HL-60 (cell line): Measurements from ENCODE around the gene SERPINB2.

Experiments
- POLR2AphosphoS5 ChIP-seq: IDR thresholded peaks from 2 replicates; pipeline ENCODE4 v1.6.1; 2012; ENCODE audit warnings: low read depth
- TF ChIP-seq, protein P1 (sequence below): IDR thresholded peaks from one replicate; pipeline ENCODE4 v1.5.1; 2011; ENCODE audit warnings: low read length, control low read depth, inconsistent platforms; ENCODE audit not compliant: insufficient read depth
- TF ChIP-seq, protein P2 (sequence below): IDR thresholded peaks from 2 replicates; pipeline ENCODE4 v1.6.1; 2012; ENCODE audit warnings: low read depth; ENCODE audit not compliant: insufficient replicate concordance

DNA sequence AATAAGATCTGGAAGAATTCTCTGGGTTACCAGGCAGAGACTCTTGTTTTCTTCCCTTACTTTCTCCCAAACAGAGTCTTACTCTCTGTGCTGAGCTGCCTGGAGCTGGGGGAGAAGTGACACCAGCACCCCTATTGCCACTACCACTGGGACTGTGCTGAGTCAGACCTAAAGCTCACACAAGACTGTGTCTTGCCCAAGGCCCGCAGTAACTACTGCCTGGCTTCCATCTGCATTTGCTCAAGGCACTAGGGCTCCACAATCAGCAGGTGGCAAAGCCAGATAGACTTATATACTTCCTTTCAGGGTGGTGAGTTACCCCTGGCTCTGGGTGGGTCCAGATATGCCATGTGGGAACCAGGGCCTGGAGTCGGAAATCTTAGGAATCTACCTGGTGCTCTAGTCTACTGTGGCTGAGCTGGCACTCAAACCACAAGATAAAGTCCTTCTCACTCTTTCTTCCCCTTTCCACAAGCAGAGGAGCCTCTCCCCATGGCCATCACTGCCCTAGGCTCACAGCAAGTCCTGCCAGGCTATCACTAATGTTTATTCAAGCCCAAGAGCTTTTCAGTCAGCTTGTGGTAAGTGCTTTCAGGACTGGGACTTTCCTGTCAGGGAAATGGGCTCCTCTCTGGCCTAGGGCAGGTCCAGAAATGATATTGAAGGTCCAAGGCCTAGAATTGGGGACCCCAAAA is 27.6 kb upstream of the SERPINB2 start:
- TF ChIP-seq, protein P1, sequence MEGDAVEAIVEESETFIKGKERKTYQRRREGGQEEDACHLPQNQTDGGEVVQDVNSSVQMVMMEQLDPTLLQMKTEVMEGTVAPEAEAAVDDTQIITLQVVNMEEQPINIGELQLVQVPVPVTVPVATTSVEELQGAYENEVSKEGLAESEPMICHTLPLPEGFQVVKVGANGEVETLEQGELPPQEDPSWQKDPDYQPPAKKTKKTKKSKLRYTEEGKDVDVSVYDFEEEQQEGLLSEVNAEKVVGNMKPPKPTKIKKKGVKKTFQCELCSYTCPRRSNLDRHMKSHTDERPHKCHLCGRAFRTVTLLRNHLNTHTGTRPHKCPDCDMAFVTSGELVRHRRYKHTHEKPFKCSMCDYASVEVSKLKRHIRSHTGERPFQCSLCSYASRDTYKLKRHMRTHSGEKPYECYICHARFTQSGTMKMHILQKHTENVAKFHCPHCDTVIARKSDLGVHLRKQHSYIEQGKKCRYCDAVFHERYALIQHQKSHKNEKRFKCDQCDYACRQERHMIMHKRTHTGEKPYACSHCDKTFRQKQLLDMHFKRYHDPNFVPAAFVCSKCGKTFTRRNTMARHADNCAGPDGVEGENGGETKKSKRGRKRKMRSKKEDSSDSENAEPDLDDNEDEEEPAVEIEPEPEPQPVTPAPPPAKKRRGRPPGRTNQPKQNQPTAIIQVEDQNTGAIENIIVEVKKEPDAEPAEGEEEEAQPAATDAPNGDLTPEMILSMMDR: no peak
- TF ChIP-seq, protein P2, sequence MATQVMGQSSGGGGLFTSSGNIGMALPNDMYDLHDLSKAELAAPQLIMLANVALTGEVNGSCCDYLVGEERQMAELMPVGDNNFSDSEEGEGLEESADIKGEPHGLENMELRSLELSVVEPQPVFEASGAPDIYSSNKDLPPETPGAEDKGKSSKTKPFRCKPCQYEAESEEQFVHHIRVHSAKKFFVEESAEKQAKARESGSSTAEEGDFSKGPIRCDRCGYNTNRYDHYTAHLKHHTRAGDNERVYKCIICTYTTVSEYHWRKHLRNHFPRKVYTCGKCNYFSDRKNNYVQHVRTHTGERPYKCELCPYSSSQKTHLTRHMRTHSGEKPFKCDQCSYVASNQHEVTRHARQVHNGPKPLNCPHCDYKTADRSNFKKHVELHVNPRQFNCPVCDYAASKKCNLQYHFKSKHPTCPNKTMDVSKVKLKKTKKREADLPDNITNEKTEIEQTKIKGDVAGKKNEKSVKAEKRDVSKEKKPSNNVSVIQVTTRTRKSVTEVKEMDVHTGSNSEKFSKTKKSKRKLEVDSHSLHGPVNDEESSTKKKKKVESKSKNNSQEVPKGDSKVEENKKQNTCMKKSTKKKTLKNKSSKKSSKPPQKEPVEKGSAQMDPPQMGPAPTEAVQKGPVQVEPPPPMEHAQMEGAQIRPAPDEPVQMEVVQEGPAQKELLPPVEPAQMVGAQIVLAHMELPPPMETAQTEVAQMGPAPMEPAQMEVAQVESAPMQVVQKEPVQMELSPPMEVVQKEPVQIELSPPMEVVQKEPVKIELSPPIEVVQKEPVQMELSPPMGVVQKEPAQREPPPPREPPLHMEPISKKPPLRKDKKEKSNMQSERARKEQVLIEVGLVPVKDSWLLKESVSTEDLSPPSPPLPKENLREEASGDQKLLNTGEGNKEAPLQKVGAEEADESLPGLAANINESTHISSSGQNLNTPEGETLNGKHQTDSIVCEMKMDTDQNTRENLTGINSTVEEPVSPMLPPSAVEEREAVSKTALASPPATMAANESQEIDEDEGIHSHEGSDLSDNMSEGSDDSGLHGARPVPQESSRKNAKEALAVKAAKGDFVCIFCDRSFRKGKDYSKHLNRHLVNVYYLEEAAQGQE: no peak
- TF ChIP-seq POLR2AphosphoS5: peak; percentile 69
